ENCODE data around the gene PTPRR. TPM values are rescaled to one million over a fixed set of nuclear protein-coding genes. Genes with fewer than 3 reads are reported as not detected.

The PTPRR gene
- polyA plus RNA-seq, 1 donor = 3.0 TPM

- Histone ChIP-seq H3K4me3 (ENCODE audit: low read length) (no peak overlapping the region), H3K27ac (ENCODE audit: low read length) (no peak overlapping the region), H3K36me3 (ENCODE audit: control insufficient read depth, insufficient read depth, low read length) (no peaks in the 10 kb centered on the region), H3K4me1 (ENCODE audit: control insufficient read depth, insufficient read depth, low read length) (no peaks in the 10 kb centered on the region), H3K9me3 (ENCODE audit: control insufficient read depth, low read depth, low read length) (peaks cover 2% of the 10 kb centered on the region), H3K27me3 (ENCODE audit: control insufficient read depth, insufficient read depth, low read length) (peaks cover 36% of the 10 kb centered on the region)
- no peak for DNase-seq
- WGBS (ENCODE audit: insufficient coverage, low lambda C conversion rate) = no CpG with 5 or more reads among the region's 2 CpGs
Measured at GRCh38 chr12:70919176-70919575, 1.4 kb downstream of the PTPRR start.

GRCh38 chr12:70918321-70918720 lies 2.2 kb downstream of the PTPRR start:
- Histone ChIP-seq H3K36me3 (ENCODE audit: control insufficient read depth, insufficient read depth, low read length) (no peaks in the 10 kb centered on the region), H3K27me3 (ENCODE audit: control insufficient read depth, insufficient read depth, low read length) (peaks cover 36% of the 10 kb centered on the region), H3K27ac (ENCODE audit: low read length) (no peak overlapping the region), H3K4me3 (ENCODE audit: low read length) (no peak overlapping the region), H3K9me3 (ENCODE audit: control insufficient read depth, low read depth, low read length) (peaks cover 2% of the 10 kb centered on the region), H3K4me1 (ENCODE audit: control insufficient read depth, insufficient read depth, low read length) (no peaks in the 10 kb centered on the region)
- WGBS (ENCODE audit: insufficient coverage, low lambda C conversion rate) = no CpG with 5 or more reads among the region's 1 CpG
- DNase-seq = no peak

- Histone ChIP-seq H3K4me1 (ENCODE audit: control insufficient read depth, insufficient read depth, low read length) (no peaks in the 10 kb centered on the region), H3K9me3 (ENCODE audit: control insufficient read depth, low read depth, low read length) (no peaks in the 10 kb centered on the region), H3K4me3 (ENCODE audit: low read length) (no peak overlapping the region), H3K27me3 (ENCODE audit: control insufficient read depth, insufficient read depth, low read length) (peaks cover 2% of the 10 kb centered on the region), H3K27ac (ENCODE audit: low read length) (no peak overlapping the region), H3K36me3 (ENCODE audit: control insufficient read depth, insufficient read depth, low read length) (no peaks in the 10 kb centered on the region)
- DNase-seq = no peak
- WGBS (ENCODE audit: insufficient coverage, low lambda C conversion rate) = no CpG with 5 or more reads among the region's 1 CpG
Measured at GRCh38 chr12:70910666-70911065, 9.9 kb downstream of the PTPRR start.

GRCh38 chr12:70908978-70909377 lies 11.6 kb downstream of the PTPRR start:
- no peak overlapping the region for H3K4me3 ChIP-seq (ENCODE audit: low read length)
- H3K4me1 ChIP-seq (ENCODE audit: control insufficient read depth, insufficient read depth, low read length) = no peaks in the 10 kb centered on the region
- no peak for DNase-seq
- no peak overlapping the region for H3K27ac ChIP-seq (ENCODE audit: low read length)
- H3K27me3 ChIP-seq (ENCODE audit: control insufficient read depth, insufficient read depth, low read length) = no peaks in the 10 kb centered on the region
- WGBS (ENCODE audit: insufficient coverage, low lambda C conversion rate) = no CpG with 5 or more reads among the region's 1 CpG
- H3K9me3 ChIP-seq (ENCODE audit: control insufficient read depth, low read depth, low read length) = no peaks in the 10 kb centered on the region
- no peaks in the 10 kb centered on the region for H3K36me3 ChIP-seq (ENCODE audit: control insufficient read depth, insufficient read depth, low read length)

- no peak overlapping the region for H3K27ac ChIP-seq (ENCODE audit: low read length)
- no peaks in the 10 kb centered on the region for H3K27me3 ChIP-seq (ENCODE audit: control insufficient read depth, insufficient read depth, low read length)
- H3K9me3 ChIP-seq (ENCODE audit: control insufficient read depth, low read depth, low read length) = no peaks in the 10 kb centered on the region
- H3K4me1 ChIP-seq (ENCODE audit: control insufficient read depth, insufficient read depth, low read length) = no peaks in the 10 kb centered on the region
- WGBS (ENCODE audit: insufficient coverage, low lambda C conversion rate) = 100% methylated on average over 1 of the region's 2 CpGs
- no peak overlapping the region for H3K4me3 ChIP-seq (ENCODE audit: low read length)
- no peak for DNase-seq
- no peaks in the 10 kb centered on the region for H3K36me3 ChIP-seq (ENCODE audit: control insufficient read depth, insufficient read depth, low read length)
Measured at GRCh38 chr12:70907412-70907811, 13.1 kb downstream of the PTPRR start.

GRCh38 chr12:70895956-70896355 lies 24.6 kb downstream of the PTPRR start:
- Histone ChIP-seq H3K9me3 (ENCODE audit: control insufficient read depth, low read depth, low read length) (no peaks in the 10 kb centered on the region), H3K4me3 (ENCODE audit: low read length) (no peak overlapping the region), H3K27ac (ENCODE audit: low read length) (no peak overlapping the region), H3K4me1 (ENCODE audit: control insufficient read depth, insufficient read depth, low read length) (no peaks in the 10 kb centered on the region), H3K27me3 (ENCODE audit: control insufficient read depth, insufficient read depth, low read length) (no peaks in the 10 kb centered on the region), H3K36me3 (ENCODE audit: control insufficient read depth, insufficient read depth, low read length) (no peaks in the 10 kb centered on the region)
- DNase-seq = no peak
- 71% methylated on average over 1 of the region's 1 CpG for WGBS (ENCODE audit: insufficient coverage, low lambda C conversion rate)

GRCh38 chr12:70892593-70892992 lies 27.9 kb downstream of the PTPRR start:
- no peaks in the 10 kb centered on the region for H3K27me3 ChIP-seq (ENCODE audit: control insufficient read depth, insufficient read depth, low read length)
- DNase-seq = no peak
- H3K4me3 ChIP-seq (ENCODE audit: low read length) = no peak overlapping the region
- H3K27ac ChIP-seq (ENCODE audit: low read length) = no peak overlapping the region
- H3K4me1 ChIP-seq (ENCODE audit: control insufficient read depth, insufficient read depth, low read length) = no peaks in the 10 kb centered on the region
- no peaks in the 10 kb centered on the region for H3K36me3 ChIP-seq (ENCODE audit: control insufficient read depth, insufficient read depth, low read length)
- H3K9me3 ChIP-seq (ENCODE audit: control insufficient read depth, low read depth, low read length) = no peaks in the 10 kb centered on the region
- WGBS (ENCODE audit: insufficient coverage, low lambda C conversion rate) = 97% methylated on average over 3 of the region's 5 CpGs

GRCh38 chr12:70890895-70891832 lies 29.4 kb downstream of the PTPRR start:
- H3K36me3 ChIP-seq (ENCODE audit: control insufficient read depth, insufficient read depth, low read length) = no peaks in the 10 kb centered on the region
- WGBS (ENCODE audit: insufficient coverage, low lambda C conversion rate) = 86% methylated on average over 1 of the region's 1 CpG
- no peaks in the 10 kb centered on the region for H3K27me3 ChIP-seq (ENCODE audit: control insufficient read depth, insufficient read depth, low read length)
- no peak for DNase-seq
- no peaks in the 10 kb centered on the region for H3K4me1 ChIP-seq (ENCODE audit: control insufficient read depth, insufficient read depth, low read length)
- no peak overlapping the region for H3K4me3 ChIP-seq (ENCODE audit: low read length)
- no peaks in the 10 kb centered on the region for H3K9me3 ChIP-seq (ENCODE audit: control insufficient read depth, low read depth, low read length)
- H3K27ac ChIP-seq (ENCODE audit: low read length) = no peak overlapping the region

GRCh38 chr12:70885956-70886355 lies 34.6 kb downstream of the PTPRR start:
- no peaks in the 10 kb centered on the region for H3K36me3 ChIP-seq (ENCODE audit: control insufficient read depth, insufficient read depth, low read length)
- no peak for DNase-seq
- H3K27me3 ChIP-seq (ENCODE audit: control insufficient read depth, insufficient read depth, low read length) = no peaks in the 10 kb centered on the region
- H3K9me3 ChIP-seq (ENCODE audit: control insufficient read depth, low read depth, low read length) = no peaks in the 10 kb centered on the region
- no peaks in the 10 kb centered on the region for H3K4me1 ChIP-seq (ENCODE audit: control insufficient read depth, insufficient read depth, low read length)
- 100% methylated on average over 1 of the region's 3 CpGs for WGBS (ENCODE audit: insufficient coverage, low lambda C conversion rate)
- no peak overlapping the region for H3K27ac ChIP-seq (ENCODE audit: low read length)
- no peak overlapping the region for H3K4me3 ChIP-seq (ENCODE audit: low read length)

GRCh38 chr12:70883855-70884254 lies 36.7 kb downstream of the PTPRR start:
- DNase-seq = no peak
- H3K4me3 ChIP-seq (ENCODE audit: low read length) = no peak overlapping the region
- no peak overlapping the region for H3K27ac ChIP-seq (ENCODE audit: low read length)
- H3K9me3 ChIP-seq (ENCODE audit: control insufficient read depth, low read depth, low read length) = no peaks in the 10 kb centered on the region
- no peaks in the 10 kb centered on the region for H3K27me3 ChIP-seq (ENCODE audit: control insufficient read depth, insufficient read depth, low read length)
- no peaks in the 10 kb centered on the region for H3K4me1 ChIP-seq (ENCODE audit: control insufficient read depth, insufficient read depth, low read length)
- WGBS (ENCODE audit: insufficient coverage, low lambda C conversion rate) = no CpG with 5 or more reads among the region's 1 CpG
- no peaks in the 10 kb centered on the region for H3K36me3 ChIP-seq (ENCODE audit: control insufficient read depth, insufficient read depth, low read length)

GRCh38 chr12:70880744-70881143 lies 39.8 kb downstream of the PTPRR start:
- Histone ChIP-seq H3K4me1 (ENCODE audit: control insufficient read depth, insufficient read depth, low read length) (no peaks in the 10 kb centered on the region), H3K36me3 (ENCODE audit: control insufficient read depth, insufficient read depth, low read length) (no peaks in the 10 kb centered on the region), H3K27me3 (ENCODE audit: control insufficient read depth, insufficient read depth, low read length) (no peaks in the 10 kb centered on the region), H3K27ac (ENCODE audit: low read length) (no peak overlapping the region), H3K4me3 (ENCODE audit: low read length) (no peak overlapping the region), H3K9me3 (ENCODE audit: control insufficient read depth, low read depth, low read length) (no peaks in the 10 kb centered on the region)
- no CpG with 5 or more reads among the region's 1 CpG for WGBS (ENCODE audit: insufficient coverage, low lambda C conversion rate)
- DNase-seq = no peak
